Occipital lobe (tissue), 2 donors: ENCODE measurements around the gene FAM234B. TPM values are rescaled to one million over a fixed set of nuclear protein-coding genes. Genes with fewer than 3 reads are reported as not detected.

Experiments used
- DNase-seq: peaks from one replicate; lab custom pipeline; 2025; lab: John Stamatoyannopoulos, UW
- total RNA-seq: library from RNA; depleted of rRNA; stranded (reverse); fragments of >200 nt; gene quantifications from one replicate; pipeline ENCODE4 v1.2.3, GENCODE V29; 2014

FAM234B gene
- total RNA-seq, 1 donor from 2014 or later = 52.7 TPM

GRCh38 chr12:13088496-13088895, 44.3 kb downstream of the FAM234B start:
- no peak for DNase-seq

GRCh38 chr12:13090054-13090453, 45.9 kb downstream of the FAM234B start:
- no peak for DNase-seq

- DNase-seq = no peak
These were observed 47.7 kb downstream of the FAM234B start for GRCh38 chr12:13091832-13092231.

GRCh38 chr12:13093191-13093847, 49.1 kb downstream of the FAM234B start:
- DNase-seq = no peak

- no peak for DNase-seq
These were observed 49.7 kb downstream of the FAM234B start for GRCh38 chr12:13093848-13094220.

GRCh38 chr12:13094367-13094766, 50.2 kb downstream of the FAM234B start:
- no peak for DNase-seq

GRCh38 chr12:13095266-13095995, 51.2 kb downstream of the FAM234B start:
- DNase-seq = no peak

- DNase-seq = no peak
These were observed 53.4 kb downstream of the FAM234B start for GRCh38 chr12:13097491-13098011.

GRCh38 chr12:13099066-13099843, 55.1 kb downstream of the FAM234B start:
- no peak for DNase-seq

- no peak for DNase-seq
These were observed 55.8 kb downstream of the FAM234B start for GRCh38 chr12:13099844-13100604.

- no peak for DNase-seq
These were observed 56.4 kb downstream of the FAM234B start for GRCh38 chr12:13100605-13100881.

GRCh38 chr12:13100882-13101769, 56.9 kb downstream of the FAM234B start:
- DNase-seq = peak; percentile 77

- DNase-seq = no peak
These were observed 57.7 kb downstream of the FAM234B start for GRCh38 chr12:13101821-13102375.

GRCh38 chr12:13102461-13103195, 58.4 kb downstream of the FAM234B start:
- peak; percentile 74 for DNase-seq

- no peak for DNase-seq
These were observed 59.3 kb downstream of the FAM234B start, which contains the start of gene GSG1 for GRCh38 chr12:13103391-13104033. TSS of gene GSG1 (minus strand) at chr12:13103667. CDS start at chr12:13103512, 155 bp downstream.

GRCh38 chr12:13104409-13104808, 60.2 kb downstream of the FAM234B start:
- no peak for DNase-seq

GRCh38 chr12:13105781-13106180, 61.6 kb downstream of the FAM234B start:
- no peak for DNase-seq

- DNase-seq = no peak
These were observed 62.5 kb downstream of the FAM234B start for GRCh38 chr12:13106666-13107065.

- no peak for DNase-seq
These were observed 68.8 kb downstream of the FAM234B start for GRCh38 chr12:13112968-13113367.
